HepG2 (cell line): ENCODE results near the gene RHBDD1. TPM values are rescaled to one million over a fixed set of nuclear protein-coding genes. Genes with fewer than 3 reads are reported as not detected.

Experiments
- AGO2 ChIP-seq: fragments of 200-400 bp; formaldehyde crosslinking; optimal IDR thresholded peaks from 2 replicates; pipeline ENCODE3; 2017; ENCODE audit warnings: mild to moderate bottlenecking, low read depth, low read length, moderate library complexity
- ATAD3A ChIP-seq: sonication (generic); formaldehyde crosslinking; IDR thresholded peaks from 2 replicates; pipeline ENCODE4 v1.4.0; 2020; ENCODE audit warnings: missing genetic modification reagents
- BCL3 ChIP-seq: sonication (generic); formaldehyde crosslinking; IDR thresholded peaks from 2 replicates; pipeline ENCODE4 v1.5.1; 2020; ENCODE audit warnings: mild to moderate bottlenecking, missing genetic modification reagents, moderate library complexity
- CBX5 ChIP-seq: sonication (generic); formaldehyde crosslinking; IDR thresholded peaks from 2 replicates; pipeline ENCODE4 v1.4.0; 2020; ENCODE audit warnings: missing genetic modification reagents, borderline replicate concordance
- CSRNP1 ChIP-seq: sonication (generic); formaldehyde crosslinking; IDR thresholded peaks from 2 replicates; pipeline ENCODE4 v1.8.1; 2023; ENCODE audit warnings: mild to moderate bottlenecking, missing genetic modification reagents
- DBP ChIP-seq: sonication (generic); formaldehyde crosslinking; IDR thresholded peaks from 2 replicates; pipeline ENCODE4 v1.4.0; 2020; ENCODE audit warnings: missing genetic modification reagents; ENCODE audit errors: not compliant biosample characterization
- ETV6 ChIP-seq: sonication (generic); formaldehyde crosslinking; conservative IDR thresholded peaks from 2 replicates; pipeline ENCODE4 v1.4.0; 2020; ENCODE audit warnings: missing genetic modification reagents
- KDM4B ChIP-seq: sonication (generic); formaldehyde crosslinking; IDR thresholded peaks from 2 replicates; pipeline ENCODE4 v1.4.0; 2020; ENCODE audit warnings: missing genetic modification reagents
- KDM5B ChIP-seq: sonication (generic); formaldehyde crosslinking; IDR thresholded peaks from 2 replicates; pipeline ENCODE4 v1.4.0; 2020; ENCODE audit warnings: missing genetic modification reagents, mild to moderate bottlenecking, borderline replicate concordance
- PBX2 ChIP-seq: IDR thresholded peaks from 2 replicates; pipeline ENCODE4 v1.6.1; 2016; ENCODE audit warnings: control low read depth
- PLSCR1 ChIP-seq: sonication (generic); formaldehyde crosslinking; IDR thresholded peaks from 2 replicates; pipeline ENCODE4 v1.5.0; 2020; ENCODE audit warnings: missing genetic modification reagents, mild to moderate bottlenecking, borderline replicate concordance
- POLR2G ChIP-seq: fragments of 200-400 bp; formaldehyde crosslinking; IDR thresholded peaks from 2 replicates; pipeline ENCODE4 v1.6.1; 2018; ENCODE audit warnings: mild to moderate bottlenecking, low read depth, low read length, moderate library complexity
- RARA ChIP-seq: IDR thresholded peaks from 2 replicates; pipeline ENCODE4 v1.6.1; 2016; ENCODE audit warnings: missing genetic modification reagents, missing compliant biosample characterization
- RBFOX2 ChIP-seq: fragments of 200-400 bp; formaldehyde crosslinking; IDR thresholded peaks from 2 replicates; pipeline ENCODE4 v1.6.1; 2017; ENCODE audit warnings: low read depth, mild to moderate bottlenecking, low read length
- ZFP1 ChIP-seq: IDR thresholded peaks from 2 replicates; pipeline ENCODE4 v1.6.1; 2016
- ZFP91 ChIP-seq: sonication (generic); formaldehyde crosslinking; IDR thresholded peaks from 2 replicates; pipeline ENCODE4 v1.9.0; 2022; ENCODE audit warnings: missing genetic modification reagents, mild to moderate bottlenecking, borderline replicate concordance
- ZNF574 ChIP-seq: sonication (generic); formaldehyde crosslinking; IDR thresholded peaks from 2 replicates; pipeline ENCODE4 v1.4.0; 2020; ENCODE audit warnings: missing genetic modification reagents
- ZSCAN31 ChIP-seq: sonication (generic); formaldehyde crosslinking; IDR thresholded peaks from 2 replicates; pipeline ENCODE4 v1.5.0; 2020; ENCODE audit warnings: low read depth, mild to moderate bottlenecking, missing genetic modification reagents
- polyA plus RNA-seq, 8 experiments: library from polyadenylated mRNA; depleted of rRNA in 3 of 8; stranded (reverse) in 7 of 8; unstranded in 1 of 8; fragments of >200 nt; fragmentation: Illumina TruSeq in 4 of 8; extraction: Trizol in 4 of 8; gene quantifications; 2 replicates each; pipeline versions ENCODE4 v1.2.1 to v1.2.3, GENCODE V29; 2011 to 2016; ENCODE audit warnings: low read depth in 4 of 8, missing spikeins in 1 of 8, mixed read lengths in 1 of 8; ENCODE audit not compliant: insufficient read depth in 1 of 8
- total RNA-seq, 5 experiments: library from RNA; depleted of rRNA; stranded (reverse); fragments of >200 nt; fragmentation: Illumina TruSeq; extraction: Trizol; gene quantifications; 2 replicates each; pipeline ENCODE4 v1.2.3, GENCODE V29; 2016; ENCODE audit warnings: low read depth in 1 of 5

The RHBDD1 gene
- total and polyA plus RNA-seq, 2 of the 13 experiments (the other 11 are each of a cell fraction or from before 2014, with no cell fraction given), result 8.2 to 9.5 TPM

GRCh38 chr2:226797289-226797988 lies 38.4 kb upstream of the RHBDD1 start (continued):
- TF ChIP-seq BCL3 (0 out of 2 replicates have a peak, but pooled peaks have one; percentile 11), ZNF574 (CRISPR knock-in tag) (0 out of 2 replicates have a peak, but pooled peaks have one; percentile 22), PBX2 (CRISPR knock-in tag) (no peak), KDM4B (CRISPR knock-in tag) (no peak), AGO2 (no peak), RBFOX2 (peak; percentile 73; the same call in 1 of the 2 replicates), ZFP1 (no peak), DBP (CRISPR knock-in tag) (no peak), RARA (CRISPR knock-in tag) (no peak), ATAD3A (CRISPR knock-in tag) (no peak), ZSCAN31 (CRISPR knock-in tag) (no peak), KDM5B (CRISPR knock-in tag) (peak; percentile 43; the same call in 1 of the 2 replicates), POLR2G (0 out of 2 replicates have a peak, but pooled peaks have one; percentile 2), PLSCR1 (CRISPR knock-in tag) (no peak), CSRNP1 (CRISPR knock-in tag) (no peak), ZFP91 (peak; percentile 44; the same call in 1 of the 2 replicates), CBX5 (no peak), ETV6 (CRISPR knock-in tag) (no peak)
